HepG2 (cell line): Measurements from ENCODE around the gene CCDC86. TPM values are rescaled to one million over a fixed set of nuclear protein-coding genes. Genes with fewer than 3 reads are reported as not detected.

ENCODE experiments used
- BHLHE40 ChIP-seq: IDR thresholded peaks from 2 replicates; pipeline ENCODE4 v1.6.1; 2011; ENCODE audit warnings: low read length, improper control_type of control experiment
- CCAR2 ChIP-seq: fragments of 200-400 bp; formaldehyde crosslinking; optimal IDR thresholded peaks from 2 replicates; pipeline ENCODE3; 2018; ENCODE audit warnings: low read depth, mild to moderate bottlenecking, low read length, moderate library complexity
- CEBPB ChIP-seq: IDR thresholded peaks from 2 replicates; pipeline ENCODE4 v1.6.1; 2011; ENCODE audit warnings: low read depth, low read length, improper control_type of control experiment, borderline replicate concordance
- HNF4A ChIP-seq: sonication (generic); formaldehyde crosslinking; IDR thresholded peaks from 2 replicates; pipeline ENCODE4 v1.4.0; 2020; ENCODE audit warnings: missing genetic modification reagents
- KDM2A ChIP-seq: sonication (generic); formaldehyde crosslinking; IDR thresholded peaks from 2 replicates; pipeline ENCODE4 v1.4.0; 2020; ENCODE audit warnings: low read depth, missing genetic modification reagents, borderline replicate concordance
- KDM6A ChIP-seq: IDR thresholded peaks from 2 replicates; pipeline ENCODE4 v1.6.1; 2016; ENCODE audit warnings: low read depth
- KLF12 ChIP-seq: sonication (generic); formaldehyde crosslinking; IDR thresholded peaks from 2 replicates; pipeline ENCODE4 v1.4.0; 2020; ENCODE audit warnings: missing genetic modification reagents, borderline replicate concordance
- LCORL ChIP-seq, 2 experiments: fragments of 450-650 bp in 1 of 2; sonication (generic) in 1 of 2; formaldehyde crosslinking in 1 of 2; IDR thresholded peaks; 2 replicates each; pipeline versions ENCODE4 v1.5.0 to v1.6.1; 2017 to 2020; ENCODE audit warnings: antibody characterized with exemption in 1 of 2, missing genetic modification reagents in 1 of 2
- NR2F6 ChIP-seq, 2 experiments: IDR thresholded peaks; 2 replicates each; pipeline ENCODE4 v1.6.1; 2016; ENCODE audit warnings: antibody characterized with exemption in 1 of 2, mild to moderate bottlenecking in 1 of 2
- SAP130 ChIP-seq: IDR thresholded peaks from 2 replicates; pipeline ENCODE4 v1.6.1; 2016; ENCODE audit warnings: low read depth
- U2AF2 ChIP-seq: fragments of 200-400 bp; formaldehyde crosslinking; IDR thresholded peaks from 2 replicates; pipeline ENCODE4 v1.6.1; 2017; ENCODE audit warnings: low read depth, mild to moderate bottlenecking, low read length
- YEATS4 ChIP-seq: sonication (generic); formaldehyde crosslinking; IDR thresholded peaks from 2 replicates; pipeline ENCODE4 v1.4.0; 2020; ENCODE audit warnings: missing genetic modification reagents, borderline replicate concordance
- ZNF143 ChIP-seq: sonication (generic); formaldehyde crosslinking; IDR thresholded peaks from 2 replicates; pipeline ENCODE4 v1.4.0; 2020; ENCODE audit warnings: missing genetic modification reagents
- ZNF18 ChIP-seq: sonication (generic); formaldehyde crosslinking; IDR thresholded peaks from 2 replicates; pipeline ENCODE4 v1.8.0; 2022; ENCODE audit warnings: mild to moderate bottlenecking, missing genetic modification reagents; ENCODE audit not compliant: insufficient replicate concordance
- ZNF20 ChIP-seq: sonication (generic); formaldehyde crosslinking; IDR thresholded peaks from 2 replicates; pipeline ENCODE4 v1.4.0; 2020; ENCODE audit warnings: mild to moderate bottlenecking, moderate library complexity, missing genetic modification reagents
- ZNF281 ChIP-seq: sonication (generic); formaldehyde crosslinking; IDR thresholded peaks from 2 replicates; pipeline ENCODE4 v1.4.0; 2020; ENCODE audit warnings: missing genetic modification reagents, borderline replicate concordance
- ZNF414 ChIP-seq: sonication (generic); formaldehyde crosslinking; IDR thresholded peaks from 2 replicates; pipeline ENCODE4 v1.5.0; 2020; ENCODE audit warnings: missing genetic modification reagents
- ZNF574 ChIP-seq: sonication (generic); formaldehyde crosslinking; IDR thresholded peaks from 2 replicates; pipeline ENCODE4 v1.4.0; 2020; ENCODE audit warnings: missing genetic modification reagents
- ZNF674 ChIP-seq: sonication (generic); formaldehyde crosslinking; IDR thresholded peaks from 2 replicates; pipeline ENCODE4 v1.5.0; 2020; ENCODE audit warnings: low read depth, mild to moderate bottlenecking, missing genetic modification reagents
- ZSCAN22 ChIP-seq: sonication (generic); formaldehyde crosslinking; IDR thresholded peaks from 2 replicates; pipeline ENCODE4 v1.4.0; 2020; ENCODE audit warnings: mild to moderate bottlenecking, missing genetic modification reagents
- polyA plus RNA-seq, 8 experiments: library from polyadenylated mRNA; depleted of rRNA in 3 of 8; stranded (reverse) in 7 of 8; unstranded in 1 of 8; fragments of >200 nt; fragmentation: Illumina TruSeq in 4 of 8; extraction: Trizol in 4 of 8; gene quantifications; 2 replicates each; pipeline versions ENCODE4 v1.2.1 to v1.2.3, GENCODE V29; 2011 to 2016; ENCODE audit warnings: low read depth in 4 of 8, missing spikeins in 1 of 8, mixed read lengths in 1 of 8; ENCODE audit not compliant: insufficient read depth in 1 of 8
- total RNA-seq, 5 experiments: library from RNA; depleted of rRNA; stranded (reverse); fragments of >200 nt; fragmentation: Illumina TruSeq; extraction: Trizol; gene quantifications; 2 replicates each; pipeline ENCODE4 v1.2.3, GENCODE V29; 2016; ENCODE audit warnings: low read depth in 1 of 5

CCDC86 gene
- total and polyA plus RNA-seq, 2 of the 13 experiments (the other 11 are each of a cell fraction or from before 2014, with no cell fraction given), result 33.8 to 37.6 TPM

- peak; percentile 19; the same call in 1 of the 2 replicates for TF ChIP-seq KDM2A (CRISPR knock-in tag)
- peak; percentile 77 for TF ChIP-seq HNF4A (CRISPR knock-in tag)
- peak; percentile 62; the same call in 1 of the 2 replicates for TF ChIP-seq YEATS4 (CRISPR knock-in tag)
- TF ChIP-seq LCORL (IDR thresholded peaks at IDR 0.05), result no peak
- 0 out of 2 replicates have a peak, but pooled peaks have one; percentile 37 for TF ChIP-seq LCORL (CRISPR knock-in tag; IDR thresholded peaks at IDR 0.05)
- TF ChIP-seq ZNF574 (CRISPR knock-in tag), result peak; percentile 53; the same call in 1 of the 2 replicates
- peak; percentile 77 for TF ChIP-seq NR2F6 (IDR thresholded peaks at IDR 0.05)
- TF ChIP-seq NR2F6 (CRISPR knock-in tag; IDR thresholded peaks at IDR 0.05), result peak; percentile 40; the same call in 1 of the 2 replicates
- no peak for TF ChIP-seq U2AF2
- peak; percentile 45; the same call in 1 of the 2 replicates for TF ChIP-seq ZNF281 (CRISPR knock-in tag)
- TF ChIP-seq KLF12 (CRISPR knock-in tag), result 0 out of 2 replicates have a peak, but pooled peaks have one; percentile 22
- TF ChIP-seq ZNF20 (CRISPR knock-in tag), result no peak
- TF ChIP-seq CCAR2, result no peak
- TF ChIP-seq ZNF18, result peak; percentile 98
- peak; percentile 41; the same call in 1 of the 2 replicates for TF ChIP-seq CEBPB
- TF ChIP-seq ZSCAN22 (CRISPR knock-in tag), result no peak
- peak; percentile 75 for TF ChIP-seq BHLHE40
- TF ChIP-seq SAP130 (CRISPR knock-in tag), result peak; percentile 69
- TF ChIP-seq KDM6A (CRISPR knock-in tag), result peak; percentile 57
- peak; percentile 68; the same call in 1 of the 2 replicates for TF ChIP-seq ZNF414
- no peak for TF ChIP-seq ZNF674
- peak; percentile 41; the same call in 1 of the 2 replicates for TF ChIP-seq ZNF143 (CRISPR knock-in tag)
Measured at GRCh38 chr11:60855726-60856633, 14.1 kb downstream of the CCDC86 start, which contains the start of gene PTGDR2 (continued).
